ENCODE data around the gene LSAMP.

DNA sequence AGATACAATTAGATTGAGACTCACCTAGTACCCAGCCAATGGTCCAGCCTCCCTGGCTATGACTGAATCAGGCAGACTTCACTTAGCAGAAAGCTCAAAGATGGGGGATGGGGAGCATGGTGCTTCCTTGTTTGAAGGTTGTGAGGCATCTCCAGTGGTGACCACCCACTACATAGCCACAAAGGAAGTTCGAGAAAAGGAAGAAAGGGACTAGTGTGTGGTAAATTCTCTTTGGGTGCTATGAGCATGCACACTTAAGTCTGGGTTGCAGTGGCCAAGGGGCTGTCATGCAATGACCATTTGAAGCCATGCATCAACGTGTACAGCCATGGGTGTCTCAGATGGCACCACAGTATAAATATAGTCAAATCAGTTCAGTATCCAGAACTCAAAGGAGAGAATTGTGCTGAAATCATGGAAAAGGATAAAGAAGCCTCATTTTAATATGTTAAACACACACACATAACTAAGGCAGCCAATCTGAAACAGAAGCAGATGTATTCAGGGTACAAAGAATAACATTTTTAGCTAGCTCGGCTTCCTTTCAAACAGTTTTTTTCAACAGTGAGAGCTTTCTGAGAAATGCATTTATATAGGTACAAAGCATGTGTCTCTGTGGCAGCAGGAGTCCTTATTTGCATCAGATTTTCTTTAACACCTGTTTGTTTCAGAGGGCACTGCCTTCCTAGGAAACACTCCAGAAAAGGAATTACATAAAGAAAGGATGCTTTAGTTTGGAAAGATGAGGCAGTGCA, 546.5 kb downstream of the LSAMP start:
- TF ChIP-seq MYBL2 (IDR thresholded peaks at IDR 0.05; ENCODE audit: low read depth) (no peak), MYBL2 (CRISPR knock-in tag; IDR thresholded peaks at IDR 0.05; ENCODE audit: borderline replicate concordance) (no peak), RFX5 (IDR thresholded peaks at IDR 0.05; ENCODE audit: low read depth, low read length) (no peak), CREB1 (IDR thresholded peaks at IDR 0.05) (no peak), CREB1 (CRISPR knock-in tag; IDR thresholded peaks at IDR 0.05) (no peak), ZBTB1 (CRISPR knock-in tag; IDR thresholded peaks at IDR 0.05; ENCODE audit: borderline replicate concordance, low read depth) (no peak), YBX1 (IDR thresholded peaks at IDR 0.05) (no peak), GABPB1 (CRISPR knock-in tag; IDR thresholded peaks at IDR 0.05) (no peak)
- TF ChIP-seq, protein P1, sequence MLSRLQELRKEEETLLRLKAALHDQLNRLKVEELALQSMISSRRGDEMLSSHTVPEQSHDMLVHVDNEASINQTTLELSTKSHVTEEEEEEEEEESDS (CRISPR knock-in tag; IDR thresholded peaks at IDR 0.05): no peak
- TF ChIP-seq, protein P2, sequence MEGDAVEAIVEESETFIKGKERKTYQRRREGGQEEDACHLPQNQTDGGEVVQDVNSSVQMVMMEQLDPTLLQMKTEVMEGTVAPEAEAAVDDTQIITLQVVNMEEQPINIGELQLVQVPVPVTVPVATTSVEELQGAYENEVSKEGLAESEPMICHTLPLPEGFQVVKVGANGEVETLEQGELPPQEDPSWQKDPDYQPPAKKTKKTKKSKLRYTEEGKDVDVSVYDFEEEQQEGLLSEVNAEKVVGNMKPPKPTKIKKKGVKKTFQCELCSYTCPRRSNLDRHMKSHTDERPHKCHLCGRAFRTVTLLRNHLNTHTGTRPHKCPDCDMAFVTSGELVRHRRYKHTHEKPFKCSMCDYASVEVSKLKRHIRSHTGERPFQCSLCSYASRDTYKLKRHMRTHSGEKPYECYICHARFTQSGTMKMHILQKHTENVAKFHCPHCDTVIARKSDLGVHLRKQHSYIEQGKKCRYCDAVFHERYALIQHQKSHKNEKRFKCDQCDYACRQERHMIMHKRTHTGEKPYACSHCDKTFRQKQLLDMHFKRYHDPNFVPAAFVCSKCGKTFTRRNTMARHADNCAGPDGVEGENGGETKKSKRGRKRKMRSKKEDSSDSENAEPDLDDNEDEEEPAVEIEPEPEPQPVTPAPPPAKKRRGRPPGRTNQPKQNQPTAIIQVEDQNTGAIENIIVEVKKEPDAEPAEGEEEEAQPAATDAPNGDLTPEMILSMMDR (IDR thresholded peaks at IDR 0.05 in 2 of 3, conservative IDR thresholded peaks at IDR 0.05 in 1 of 3; ENCODE audit: insufficient read depth in 2 of 3, low read depth in 1 of 3, low read length in 3 of 3): no peak
- TF ChIP-seq, protein P3, sequence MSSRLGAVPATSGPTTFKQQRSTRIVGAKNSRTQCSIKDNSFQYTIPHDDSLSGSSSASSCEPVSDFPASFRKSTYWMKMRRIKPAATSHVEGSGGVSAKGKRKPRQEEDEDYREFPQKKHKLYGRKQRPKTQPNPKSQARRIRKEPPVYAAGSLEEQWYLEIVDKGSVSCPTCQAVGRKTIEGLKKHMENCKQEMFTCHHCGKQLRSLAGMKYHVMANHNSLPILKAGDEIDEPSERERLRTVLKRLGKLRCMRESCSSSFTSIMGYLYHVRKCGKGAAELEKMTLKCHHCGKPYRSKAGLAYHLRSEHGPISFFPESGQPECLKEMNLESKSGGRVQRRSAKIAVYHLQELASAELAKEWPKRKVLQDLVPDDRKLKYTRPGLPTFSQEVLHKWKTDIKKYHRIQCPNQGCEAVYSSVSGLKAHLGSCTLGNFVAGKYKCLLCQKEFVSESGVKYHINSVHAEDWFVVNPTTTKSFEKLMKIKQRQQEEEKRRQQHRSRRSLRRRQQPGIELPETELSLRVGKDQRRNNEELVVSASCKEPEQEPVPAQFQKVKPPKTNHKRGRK (tag; IDR thresholded peaks at IDR 0.05): no peak
